Measurements from ENCODE around the gene ERBB2. TPM values are rescaled to one million over a fixed set of nuclear protein-coding genes. Genes with fewer than 3 reads are reported as not detected.

Gene ERBB2
- total and polyA plus RNA-seq, 2 of the 13 experiments (the other 11 are each of a cell fraction or from before 2014, with no cell fraction given), result 57.7 to 64.1 TPM

DNA sequence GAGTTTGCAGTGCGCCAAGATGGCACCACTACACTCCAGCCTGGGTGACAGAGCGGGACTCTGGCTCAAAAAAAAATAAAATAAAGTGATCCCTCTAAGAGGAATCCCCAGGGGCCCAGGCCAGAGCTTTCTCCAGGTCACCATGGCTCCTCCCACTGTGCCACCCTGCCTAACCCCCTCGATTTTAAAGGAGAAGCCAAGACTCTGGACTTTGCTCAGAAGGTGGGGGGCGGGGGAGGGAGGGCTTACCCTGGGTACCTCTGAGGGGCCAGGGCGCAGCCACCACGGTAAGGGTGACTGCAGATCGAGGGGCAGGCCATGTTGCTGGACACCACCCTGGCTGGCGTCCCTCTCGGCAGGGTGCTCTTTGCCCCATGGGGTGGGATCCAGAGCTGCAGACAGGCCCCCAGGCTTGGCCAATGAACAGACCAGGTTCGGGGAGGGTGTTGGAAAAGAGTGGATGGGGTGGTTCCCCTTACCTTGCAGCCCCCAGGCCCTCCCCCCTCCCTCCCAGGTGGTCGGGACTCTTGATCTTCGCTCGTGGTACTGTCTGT lies 37.4 kb downstream of the ERBB2 start (continued):
- no peak for TF ChIP-seq POLR2AphosphoS5 (IDR thresholded peaks at IDR 0.05; ENCODE audit: low read depth, low read length)
- 0 out of 2 replicates have a peak, but pooled peaks have one; percentile 8 for TF ChIP-seq GATA4 (IDR thresholded peaks at IDR 0.05; ENCODE audit: borderline replicate concordance, low read depth)
- TF ChIP-seq NCOR1 (IDR thresholded peaks at IDR 0.05; ENCODE audit: borderline replicate concordance, low read length), result peak; percentile 56
- TF ChIP-seq, protein P1, sequence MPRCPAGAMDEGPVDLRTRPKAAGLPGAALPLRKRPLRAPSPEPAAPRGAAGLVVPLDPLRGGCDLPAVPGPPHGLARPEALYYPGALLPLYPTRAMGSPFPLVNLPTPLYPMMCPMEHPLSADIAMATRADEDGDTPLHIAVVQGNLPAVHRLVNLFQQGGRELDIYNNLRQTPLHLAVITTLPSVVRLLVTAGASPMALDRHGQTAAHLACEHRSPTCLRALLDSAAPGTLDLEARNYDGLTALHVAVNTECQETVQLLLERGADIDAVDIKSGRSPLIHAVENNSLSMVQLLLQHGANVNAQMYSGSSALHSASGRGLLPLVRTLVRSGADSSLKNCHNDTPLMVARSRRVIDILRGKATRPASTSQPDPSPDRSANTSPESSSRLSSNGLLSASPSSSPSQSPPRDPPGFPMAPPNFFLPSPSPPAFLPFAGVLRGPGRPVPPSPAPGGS (CRISPR knock-in tag; IDR thresholded peaks at IDR 0.05), result no peak
- no peak; the same call in 1 of the 2 replicates for TF ChIP-seq ZNF30 (CRISPR knock-in tag; IDR thresholded peaks at IDR 0.05)
- TF ChIP-seq SMAD1 (CRISPR knock-in tag; IDR thresholded peaks at IDR 0.05; ENCODE audit: borderline replicate concordance, low read depth), result 0 out of 2 replicates have a peak, but pooled peaks have one; percentile 50
- TF ChIP-seq FOXO1 (CRISPR knock-in tag; IDR thresholded peaks at IDR 0.05), result peak; percentile 63; the same call in 1 of the 2 replicates
- TF ChIP-seq PCBP1 (IDR thresholded peaks at IDR 0.05; ENCODE audit: borderline replicate concordance, low read depth, low read length), result peak; percentile 32; the same call in 1 of the 2 replicates
- 0 out of 2 replicates have a peak, but pooled peaks have one; percentile 10 for TF ChIP-seq ZNF776 (CRISPR knock-in tag; IDR thresholded peaks at IDR 0.05)
- 0 out of 2 replicates have a peak, but pooled peaks have one; percentile 5 for TF ChIP-seq RAD21 (CRISPR knock-in tag; IDR thresholded peaks at IDR 0.05)
- TF ChIP-seq, protein P2, sequence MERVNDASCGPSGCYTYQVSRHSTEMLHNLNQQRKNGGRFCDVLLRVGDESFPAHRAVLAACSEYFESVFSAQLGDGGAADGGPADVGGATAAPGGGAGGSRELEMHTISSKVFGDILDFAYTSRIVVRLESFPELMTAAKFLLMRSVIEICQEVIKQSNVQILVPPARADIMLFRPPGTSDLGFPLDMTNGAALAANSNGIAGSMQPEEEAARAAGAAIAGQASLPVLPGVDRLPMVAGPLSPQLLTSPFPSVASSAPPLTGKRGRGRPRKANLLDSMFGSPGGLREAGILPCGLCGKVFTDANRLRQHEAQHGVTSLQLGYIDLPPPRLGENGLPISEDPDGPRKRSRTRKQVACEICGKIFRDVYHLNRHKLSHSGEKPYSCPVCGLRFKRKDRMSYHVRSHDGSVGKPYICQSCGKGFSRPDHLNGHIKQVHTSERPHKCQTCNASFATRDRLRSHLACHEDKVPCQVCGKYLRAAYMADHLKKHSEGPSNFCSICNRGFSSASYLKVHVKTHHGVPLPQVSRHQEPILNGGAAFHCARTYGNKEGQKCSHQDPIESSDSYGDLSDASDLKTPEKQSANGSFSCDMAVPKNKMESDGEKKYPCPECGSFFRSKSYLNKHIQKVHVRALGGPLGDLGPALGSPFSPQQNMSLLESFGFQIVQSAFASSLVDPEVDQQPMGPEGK (CRISPR knock-in tag; IDR thresholded peaks at IDR 0.05), result peak; percentile 92
- peak; percentile 19; the same call in 1 of the 2 replicates for TF ChIP-seq ETV5 (CRISPR knock-in tag; IDR thresholded peaks at IDR 0.05; ENCODE audit: borderline replicate concordance)
- TF ChIP-seq LCORL (IDR thresholded peaks at IDR 0.05), result no peak
- peak; percentile 56; the same call in 1 of the 2 replicates for TF ChIP-seq LCORL (CRISPR knock-in tag; IDR thresholded peaks at IDR 0.05)
- TF ChIP-seq HNF4A (CRISPR knock-in tag; IDR thresholded peaks at IDR 0.05), result peak; percentile 85
- TF ChIP-seq ELF3 (CRISPR knock-in tag; IDR thresholded peaks at IDR 0.05), result peak; percentile 38; the same call in 1 of the 2 replicates
- peak; percentile 64; the same call in 1 of the 2 replicates for TF ChIP-seq NFYC (CRISPR knock-in tag; IDR thresholded peaks at IDR 0.05)
- TF ChIP-seq ZNF781 (CRISPR knock-in tag; IDR thresholded peaks at IDR 0.05; ENCODE audit: borderline replicate concordance, not compliant biosample characterization), result no peak
- no peak for TF ChIP-seq ZNF12 (CRISPR knock-in tag; IDR thresholded peaks at IDR 0.05)
- no peak for TF ChIP-seq NFE2 (CRISPR knock-in tag; IDR thresholded peaks at IDR 0.05)
- no peak for TF ChIP-seq XBP1 (CRISPR knock-in tag; IDR thresholded peaks at IDR 0.05)
- peak; percentile 2; the same call in 1 of the 2 replicates for TF ChIP-seq SMAD3 (CRISPR knock-in tag; IDR thresholded peaks at IDR 0.05)
- TF ChIP-seq YEATS4 (CRISPR knock-in tag; IDR thresholded peaks at IDR 0.05; ENCODE audit: borderline replicate concordance), result 0 out of 2 replicates have a peak, but pooled peaks have one; percentile 46
- TF ChIP-seq, protein P3, sequence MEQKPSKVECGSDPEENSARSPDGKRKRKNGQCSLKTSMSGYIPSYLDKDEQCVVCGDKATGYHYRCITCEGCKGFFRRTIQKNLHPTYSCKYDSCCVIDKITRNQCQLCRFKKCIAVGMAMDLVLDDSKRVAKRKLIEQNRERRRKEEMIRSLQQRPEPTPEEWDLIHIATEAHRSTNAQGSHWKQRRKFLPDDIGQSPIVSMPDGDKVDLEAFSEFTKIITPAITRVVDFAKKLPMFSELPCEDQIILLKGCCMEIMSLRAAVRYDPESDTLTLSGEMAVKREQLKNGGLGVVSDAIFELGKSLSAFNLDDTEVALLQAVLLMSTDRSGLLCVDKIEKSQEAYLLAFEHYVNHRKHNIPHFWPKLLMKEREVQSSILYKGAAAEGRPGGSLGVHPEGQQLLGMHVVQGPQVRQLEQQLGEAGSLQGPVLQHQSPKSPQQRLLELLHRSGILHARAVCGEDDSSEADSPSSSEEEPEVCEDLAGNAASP (CRISPR knock-in tag; IDR thresholded peaks at IDR 0.05; ENCODE audit: borderline replicate concordance), result 0 out of 2 replicates have a peak, but pooled peaks have one; percentile 20
- TF ChIP-seq SPEN (CRISPR knock-in tag; IDR thresholded peaks at IDR 0.05; ENCODE audit: low read depth), result peak; percentile 18; the same call in 1 of the 2 replicates
- TF ChIP-seq, protein P4, sequence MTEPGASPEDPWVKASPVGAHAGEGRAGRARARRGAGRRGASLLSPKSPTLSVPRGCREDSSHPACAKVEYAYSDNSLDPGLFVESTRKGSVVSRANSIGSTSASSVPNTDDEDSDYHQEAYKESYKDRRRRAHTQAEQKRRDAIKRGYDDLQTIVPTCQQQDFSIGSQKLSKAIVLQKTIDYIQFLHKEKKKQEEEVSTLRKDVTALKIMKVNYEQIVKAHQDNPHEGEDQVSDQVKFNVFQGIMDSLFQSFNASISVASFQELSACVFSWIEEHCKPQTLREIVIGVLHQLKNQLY (CRISPR knock-in tag; IDR thresholded peaks at IDR 0.05), result 0 out of 2 replicates have a peak, but pooled peaks have one; percentile 35
- no peak for TF ChIP-seq CEBPB (IDR thresholded peaks at IDR 0.05; ENCODE audit: borderline replicate concordance, low read depth, low read length)
